ENCODE data around the gene OSBPL10. TPM values are rescaled to one million over a fixed set of nuclear protein-coding genes. Genes with fewer than 3 reads are reported as not detected.

Gene OSBPL10
- polyA plus RNA-seq, 5 donors, result 31.5 to 49.4 (median 37.0) TPM

DNA sequence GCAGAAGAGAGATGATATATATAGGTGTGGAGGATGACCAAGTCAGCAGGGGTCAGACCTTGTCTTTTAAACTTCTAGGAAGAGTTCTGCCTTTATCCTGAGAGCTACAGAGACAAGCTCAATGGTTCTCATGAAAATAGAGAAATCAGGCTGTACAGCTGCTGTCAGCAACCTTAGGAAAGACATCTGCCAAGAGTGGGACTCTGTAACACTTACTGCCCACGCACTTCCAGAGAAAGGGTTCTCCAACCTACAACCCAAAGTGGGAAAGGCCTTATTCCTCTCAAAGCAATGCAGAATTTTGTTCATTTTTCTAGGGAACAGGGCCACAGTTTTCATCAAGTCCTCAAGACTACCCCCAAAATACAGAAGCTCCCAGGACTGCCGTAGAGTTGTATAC is 309.6 kb downstream of the OSBPL10 start:
- no peak for DNase-seq

DNA sequence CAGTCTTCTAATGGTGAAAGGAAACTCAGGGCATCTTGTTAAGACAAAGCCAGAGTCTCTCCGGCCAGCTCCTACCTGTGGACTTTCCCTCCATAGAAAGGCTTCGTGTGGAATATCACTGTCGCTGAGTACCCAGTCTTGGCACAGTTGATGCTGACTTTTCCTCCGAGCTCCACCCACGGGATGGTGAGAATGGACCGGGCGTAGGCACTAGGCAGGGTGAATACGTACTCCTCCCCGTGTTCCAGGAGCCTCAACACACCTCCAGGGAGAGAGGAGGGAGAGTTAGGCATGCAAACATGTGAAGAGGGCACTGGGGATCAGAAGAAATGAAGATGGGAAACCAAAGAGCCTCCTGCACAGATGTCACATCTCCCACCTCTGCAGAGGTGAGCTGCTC is 310.3 kb downstream of the OSBPL10 start:
- no peak for DNase-seq

DNA sequence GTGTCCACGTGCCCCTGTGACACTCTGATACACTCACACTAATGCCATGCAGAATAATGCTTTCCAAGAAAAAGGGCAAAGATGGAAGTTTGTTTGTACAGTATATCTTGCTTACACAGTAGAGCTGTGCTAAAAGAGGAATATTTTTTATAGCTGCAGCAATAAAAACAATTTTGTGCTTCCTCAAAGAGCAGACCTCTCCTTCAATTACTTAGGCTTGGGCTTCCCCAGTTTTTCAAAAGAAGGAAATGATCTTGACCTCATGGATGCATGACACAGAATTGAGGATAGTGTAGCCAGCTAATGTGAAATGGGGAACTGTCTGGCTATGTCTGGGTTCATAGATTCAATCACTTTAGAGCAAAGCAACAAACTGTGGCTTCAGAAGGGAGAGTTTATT is 310.9 kb downstream of the OSBPL10 start:
- DNase-seq, result no peak

DNA sequence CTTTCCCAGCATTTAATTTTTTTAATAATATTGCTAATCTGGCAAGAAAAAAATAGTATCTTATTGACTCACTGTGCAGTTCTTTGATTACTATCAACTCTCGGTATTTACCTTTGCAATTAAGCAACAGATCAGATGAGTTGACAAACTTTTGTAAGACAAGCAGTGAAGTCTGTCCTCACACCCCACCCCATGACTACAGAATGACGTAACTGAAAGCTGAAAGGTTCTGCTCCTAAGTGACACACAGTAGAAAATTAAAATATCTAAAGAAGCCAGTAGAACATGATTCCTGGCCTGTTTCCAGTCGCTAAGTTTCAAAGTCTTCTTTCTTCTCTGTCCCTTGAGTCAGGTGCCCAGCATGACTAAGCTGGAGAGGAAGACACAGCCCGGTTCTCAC is 312.8 kb downstream of the OSBPL10 start:
- DNase-seq, result no peak

DNA sequence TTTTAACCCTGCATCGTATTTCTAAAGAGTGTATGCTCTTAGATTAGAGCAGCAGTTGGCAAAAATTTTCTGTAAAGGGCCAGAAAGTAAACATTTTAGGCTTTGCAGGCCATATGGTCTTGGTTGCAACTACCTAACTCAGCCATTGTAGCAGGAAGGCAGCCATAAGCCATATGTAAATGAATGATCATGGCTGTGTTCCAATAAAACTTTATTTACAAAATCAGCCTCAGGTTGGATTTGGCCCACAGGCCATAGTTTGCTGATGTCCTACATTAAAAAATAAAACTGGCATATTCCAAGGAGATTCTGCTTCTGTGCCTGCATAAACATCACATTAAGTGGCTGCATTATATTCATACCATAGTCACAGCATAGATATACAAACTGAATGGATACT is 313.5 kb downstream of the OSBPL10 start:
- no peak for DNase-seq

DNA sequence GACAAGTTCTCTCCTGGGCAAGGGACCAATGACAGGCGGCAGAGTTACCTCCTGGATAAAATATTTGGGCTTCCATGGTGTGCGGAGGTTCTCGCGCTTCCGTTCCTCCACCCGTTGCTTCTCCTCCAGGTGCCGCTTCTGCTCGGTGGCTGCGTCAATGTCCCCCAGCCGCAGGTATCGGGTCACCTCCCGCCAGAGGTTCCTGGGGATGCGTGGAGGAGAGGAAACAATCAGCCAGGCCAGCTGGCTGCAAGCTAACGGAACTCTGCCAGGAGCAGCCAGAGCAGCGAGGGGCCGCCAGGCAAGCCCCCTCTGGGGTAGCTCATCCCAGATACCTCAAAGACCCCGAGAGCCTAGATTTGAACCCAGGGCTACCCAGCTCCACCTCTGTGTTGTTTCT is 317.0 kb downstream of the OSBPL10 start:
- DNase-seq, result no peak

DNA sequence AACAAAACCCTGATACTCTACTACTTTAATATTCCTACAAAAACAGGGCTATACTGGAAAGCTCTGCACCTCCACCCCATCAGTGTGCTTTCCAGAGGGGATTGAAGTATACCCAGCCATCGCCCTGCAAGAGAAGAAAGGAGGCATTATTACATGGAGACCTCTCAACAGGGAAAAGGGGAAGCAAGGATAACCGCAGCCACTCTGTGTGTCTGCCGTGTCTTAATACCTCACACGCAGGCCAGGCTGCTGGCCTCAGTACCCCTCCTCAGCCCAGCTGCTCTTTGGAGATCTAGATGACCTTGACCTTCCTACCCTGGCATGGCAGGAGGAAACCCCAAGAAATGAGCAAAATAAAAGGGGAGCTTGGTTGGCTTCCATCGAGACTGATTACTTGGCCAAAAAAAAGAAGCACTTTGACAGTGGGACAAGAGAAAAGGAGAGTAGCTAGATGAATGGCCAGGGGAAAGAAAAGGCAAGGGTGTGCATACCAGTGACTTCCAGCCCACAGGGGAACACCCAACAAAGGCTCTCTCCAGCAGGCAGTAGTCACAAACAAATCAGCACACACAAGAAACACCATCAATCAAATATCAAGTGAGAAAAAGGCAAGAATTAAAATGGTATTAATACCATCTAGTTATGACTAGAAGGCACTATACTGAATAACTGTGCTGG is 318.9 kb downstream of the OSBPL10 start:
- no peak for DNase-seq

DNA sequence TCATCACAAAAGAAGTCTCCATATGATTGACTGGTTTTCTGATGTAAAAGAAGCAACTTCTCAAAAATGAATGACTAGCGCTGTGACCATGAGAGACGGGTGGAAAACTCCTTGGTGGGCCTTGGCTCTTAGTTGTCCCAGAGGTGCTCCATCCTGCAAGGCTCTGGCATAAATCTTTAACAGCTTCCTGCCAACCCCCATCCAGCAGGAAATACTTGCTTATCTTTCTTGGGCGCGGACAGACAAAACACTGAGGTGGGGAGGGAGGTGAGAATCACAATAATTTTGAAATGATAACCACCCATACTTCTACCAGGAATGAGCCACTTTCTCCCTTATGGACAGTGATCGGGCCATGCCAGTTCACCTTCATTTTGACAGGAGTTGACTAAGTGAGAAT is 319.8 kb downstream of the OSBPL10 start:
- no peak for DNase-seq

DNA sequence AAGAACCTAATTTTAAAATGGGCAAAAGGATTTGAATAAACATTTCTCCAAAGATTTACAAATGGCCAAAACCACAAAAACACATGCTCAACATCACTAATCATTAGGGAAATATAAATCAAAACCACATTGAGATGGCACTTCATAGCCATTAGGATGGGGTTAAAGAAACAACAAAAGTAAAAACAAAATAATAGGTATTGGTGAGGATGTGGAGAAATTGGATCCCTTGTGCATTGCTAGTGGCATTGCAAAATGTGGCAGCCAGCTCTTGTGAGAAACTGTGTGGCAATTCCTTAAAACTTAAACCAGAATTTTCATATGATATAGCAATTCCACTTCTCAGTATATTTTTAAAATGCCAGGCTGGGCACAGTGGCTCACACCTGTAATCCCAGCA is 321.8 kb downstream of the OSBPL10 start:
- no peak for DNase-seq

DNA sequence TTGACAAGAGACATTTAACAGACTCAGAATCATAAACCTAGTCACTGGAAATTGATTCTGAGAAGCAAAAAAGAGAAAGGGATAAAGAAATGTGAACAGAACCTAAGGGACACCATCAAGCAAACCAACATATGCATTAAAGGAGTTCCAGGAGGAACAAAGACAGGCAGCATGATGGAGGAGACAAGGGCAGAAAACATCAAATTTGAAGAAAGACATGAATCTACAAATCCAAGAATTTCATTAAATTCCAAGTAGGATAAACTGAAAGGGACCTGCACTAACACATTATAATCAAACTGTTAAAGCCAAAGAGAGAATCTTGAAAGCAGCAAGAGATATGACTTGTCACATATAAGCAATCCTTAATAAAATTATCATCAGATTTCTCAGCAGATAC is 326.1 kb downstream of the OSBPL10 start:
- no peak for DNase-seq

DNA sequence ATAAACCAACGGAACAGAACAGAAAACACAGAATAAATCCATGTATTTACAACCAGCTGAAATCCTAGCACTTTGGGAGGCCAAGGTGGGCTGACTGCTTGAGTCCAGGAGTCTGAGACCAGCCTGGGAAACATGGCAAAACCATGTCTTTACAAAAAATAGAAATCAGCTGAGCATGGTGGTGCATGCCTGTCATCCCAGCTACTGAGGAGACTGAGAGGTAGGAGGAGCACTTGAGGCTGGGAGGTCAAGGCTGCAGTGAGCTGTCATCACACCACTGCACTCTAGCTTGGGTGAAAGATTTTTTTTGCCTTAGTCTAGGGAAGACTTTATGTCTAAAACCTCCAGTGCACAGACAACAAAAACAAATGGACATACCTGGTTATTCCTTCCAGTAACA is 327.6 kb downstream of the OSBPL10 start:
- no peak for DNase-seq

DNA sequence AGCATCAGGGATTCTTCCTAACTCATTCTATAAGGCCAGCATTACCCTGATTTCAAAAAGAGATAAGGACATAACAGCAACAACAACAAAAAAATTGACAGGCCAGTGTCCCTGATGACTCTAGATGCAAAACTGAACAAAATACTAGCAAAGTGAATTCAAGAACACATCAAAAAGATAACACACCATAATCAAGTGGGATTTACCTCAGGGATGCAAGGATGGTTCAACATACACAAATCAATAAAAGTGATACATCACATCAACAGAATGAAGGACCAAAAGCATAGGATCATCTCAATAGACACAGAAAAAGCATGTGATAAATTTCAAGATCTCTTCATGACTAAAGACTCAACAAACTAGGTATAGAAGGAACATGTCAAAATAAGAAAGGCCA is 328.8 kb downstream of the OSBPL10 start:
- DNase-seq, result no peak

DNA sequence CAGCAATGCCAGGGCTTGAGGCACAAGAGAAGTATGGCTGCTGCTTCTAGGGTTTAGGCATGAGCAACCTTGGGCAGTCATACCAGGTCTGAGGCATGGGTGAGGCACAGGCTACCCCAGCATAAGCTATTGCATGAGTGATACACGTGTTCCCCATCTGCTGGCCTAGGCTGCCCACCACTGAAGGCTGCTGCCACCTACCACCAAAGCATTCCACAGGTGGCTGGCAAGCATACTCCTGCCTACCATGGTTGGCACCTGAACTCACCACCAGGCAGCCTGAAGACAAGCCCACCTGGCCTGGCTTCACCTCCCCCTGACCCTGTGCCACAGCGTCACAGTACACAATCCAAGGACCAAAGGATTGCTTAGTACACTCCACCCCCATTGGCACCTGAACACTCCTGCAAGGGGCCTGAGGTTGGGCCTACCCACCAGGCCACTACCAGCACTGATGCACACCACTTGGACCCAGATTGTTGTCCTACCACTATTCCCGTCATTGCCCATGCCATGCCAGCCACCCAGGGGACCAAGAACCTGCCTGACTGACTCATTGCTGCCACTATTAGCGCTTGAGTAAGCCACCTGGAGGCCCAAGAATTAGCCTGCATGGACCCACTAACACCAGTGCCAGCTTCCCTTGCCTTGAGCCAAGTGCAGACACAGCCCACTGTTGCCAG is 332.6 kb downstream of the OSBPL10 start:
- DNase-seq, result no peak

DNA sequence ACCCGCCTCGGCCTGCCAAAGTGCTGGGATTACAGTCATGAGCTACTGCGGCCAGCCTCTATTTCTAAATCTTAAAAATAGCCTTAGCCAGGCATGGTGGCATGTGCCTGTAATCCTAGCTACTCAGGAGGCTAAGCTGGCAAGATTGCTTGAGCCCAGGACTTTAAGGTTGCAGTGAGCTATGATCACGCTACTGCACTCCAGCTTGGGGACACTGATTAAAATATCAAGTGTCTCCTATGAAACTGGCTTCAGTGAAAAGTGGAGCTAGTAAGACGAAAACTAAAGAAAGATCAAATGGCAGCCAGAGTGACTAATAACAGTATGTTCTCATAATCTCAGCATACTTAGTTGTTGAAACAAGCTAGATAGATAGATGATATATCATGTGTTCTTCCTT is 335.8 kb downstream of the OSBPL10 start:
- DNase-seq, result no peak

DNA sequence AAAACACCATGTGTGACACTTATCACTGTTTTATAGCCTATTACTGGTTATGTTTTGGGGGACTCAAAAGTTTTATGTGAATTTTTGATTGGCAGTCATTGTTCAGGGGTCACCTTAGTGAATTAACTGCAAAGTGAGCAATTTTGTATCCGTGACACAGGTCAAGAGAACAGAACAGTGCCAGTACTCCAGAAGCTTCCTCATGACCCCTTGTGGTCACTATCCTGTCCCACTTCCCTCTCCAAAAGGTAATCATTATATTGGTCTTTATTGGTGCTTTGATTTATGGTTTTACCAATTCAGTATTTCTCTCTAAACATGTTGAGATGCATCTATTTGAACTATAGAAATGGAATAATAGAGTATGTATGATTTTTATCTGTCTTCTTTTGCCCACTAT is 341.2 kb downstream of the OSBPL10 start:
- no peak for DNase-seq

DNA sequence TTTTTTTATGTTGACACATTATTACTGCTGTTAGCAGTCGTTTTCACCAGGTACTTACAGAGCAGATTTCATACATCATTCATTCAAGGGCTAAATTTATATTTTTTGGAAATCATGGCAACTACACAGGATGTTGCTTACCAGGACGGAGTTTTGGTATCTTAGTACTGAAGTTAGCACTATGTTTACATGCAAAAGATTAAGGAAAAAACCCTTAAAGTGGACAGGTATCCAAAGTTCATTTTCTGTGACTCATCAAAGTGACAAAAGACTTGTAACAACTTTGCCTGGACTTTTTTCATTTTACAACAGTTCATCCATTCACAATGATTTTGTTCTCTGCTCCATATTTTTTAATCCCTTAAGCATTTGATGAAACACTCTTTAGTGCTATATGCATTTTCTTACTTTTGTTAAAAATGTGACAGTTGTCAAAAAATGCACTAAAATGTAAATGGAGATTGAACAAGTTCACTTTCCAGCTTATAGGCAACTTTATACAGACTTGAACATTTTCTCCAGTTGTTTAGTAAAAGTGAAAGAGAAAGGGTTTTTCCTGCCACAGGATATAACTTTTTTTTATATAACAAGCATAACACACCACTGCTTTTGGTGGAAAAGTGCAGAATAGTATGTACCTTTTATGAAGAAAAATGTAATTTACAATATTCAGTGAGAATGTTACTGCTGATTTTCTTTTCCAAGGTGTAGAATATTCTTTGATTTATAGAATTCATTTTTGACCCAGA is 344.2 kb downstream of the OSBPL10 start:
- no peak for DNase-seq

DNA sequence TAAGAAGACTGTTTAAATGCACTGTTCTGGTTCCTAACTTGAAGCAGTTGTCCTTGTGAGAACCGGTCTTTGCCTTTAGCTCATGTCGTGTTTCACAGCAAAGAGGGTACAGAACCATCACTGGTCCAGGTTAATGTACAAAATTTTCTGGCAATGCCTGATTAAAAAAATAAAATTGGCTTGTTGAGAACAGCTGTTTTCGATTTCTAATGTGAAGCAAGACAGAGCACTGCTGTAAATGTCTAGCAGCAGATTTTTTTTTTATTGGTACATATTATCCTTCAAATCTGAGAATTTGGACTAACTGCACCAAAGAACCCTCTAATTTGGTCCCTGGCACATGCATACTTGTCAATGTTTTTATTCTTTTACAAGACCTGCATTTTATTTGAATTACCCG is 345.0 kb downstream of the OSBPL10 start:
- DNase-seq, result no peak

DNA sequence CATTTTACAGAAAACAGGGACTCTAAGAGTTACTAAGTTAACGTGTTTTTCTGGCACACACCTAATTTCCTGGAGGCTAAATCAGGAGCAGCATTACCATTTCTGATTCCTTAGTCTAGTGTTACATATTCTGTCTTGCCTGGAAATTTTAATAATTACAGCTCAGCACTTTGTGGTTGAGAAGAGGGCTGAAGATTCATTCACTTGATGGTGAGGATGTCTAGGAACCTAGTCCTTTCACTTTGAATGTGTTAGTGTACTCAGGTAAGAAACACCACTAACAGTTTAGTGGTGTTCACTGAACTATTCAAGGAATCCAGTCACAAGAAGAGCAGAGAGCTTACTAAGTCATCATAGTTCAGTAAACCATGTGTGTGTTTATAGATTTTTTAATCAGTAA is 345.5 kb downstream of the OSBPL10 start:
- DNase-seq, result no peak

DNA sequence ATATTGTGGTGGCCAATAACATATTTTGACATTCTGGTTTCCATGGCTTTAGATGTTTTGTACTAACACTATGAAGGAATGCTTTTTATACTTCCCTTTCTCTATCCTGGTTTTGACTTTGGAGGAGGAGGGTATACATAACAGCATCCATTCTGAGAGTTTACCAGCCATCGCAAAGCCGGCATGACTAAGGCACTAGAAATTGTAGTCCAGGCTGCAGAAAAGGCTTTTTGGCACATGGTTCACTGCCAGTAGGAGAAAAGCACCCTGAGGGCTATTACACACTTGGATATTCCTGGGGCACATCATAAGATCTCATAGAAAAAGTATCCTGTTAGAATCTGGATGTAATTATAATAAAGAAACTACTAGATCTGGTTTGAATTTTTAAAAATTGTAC is 346.6 kb downstream of the OSBPL10 start:
- no peak for DNase-seq

DNA sequence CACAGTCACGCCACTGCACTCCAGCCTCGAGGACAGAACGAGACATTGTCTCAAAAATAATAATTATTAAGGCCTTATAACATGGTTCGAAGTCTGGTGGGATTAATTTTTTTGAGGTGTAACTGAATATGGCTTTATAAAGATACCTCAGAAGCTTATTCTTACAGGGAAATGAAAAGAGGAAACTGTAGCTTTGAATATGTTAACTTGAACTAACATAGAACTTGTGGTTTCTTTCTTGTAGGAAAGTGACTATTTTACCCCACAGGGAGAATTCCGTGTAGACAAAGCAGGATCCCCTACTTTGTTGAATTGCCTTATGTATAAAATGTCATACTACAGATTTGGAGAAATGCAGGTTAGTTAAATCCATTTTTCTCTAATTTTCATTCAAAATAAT is 352.0 kb downstream of the OSBPL10 start:
- no peak for DNase-seq

DNA sequence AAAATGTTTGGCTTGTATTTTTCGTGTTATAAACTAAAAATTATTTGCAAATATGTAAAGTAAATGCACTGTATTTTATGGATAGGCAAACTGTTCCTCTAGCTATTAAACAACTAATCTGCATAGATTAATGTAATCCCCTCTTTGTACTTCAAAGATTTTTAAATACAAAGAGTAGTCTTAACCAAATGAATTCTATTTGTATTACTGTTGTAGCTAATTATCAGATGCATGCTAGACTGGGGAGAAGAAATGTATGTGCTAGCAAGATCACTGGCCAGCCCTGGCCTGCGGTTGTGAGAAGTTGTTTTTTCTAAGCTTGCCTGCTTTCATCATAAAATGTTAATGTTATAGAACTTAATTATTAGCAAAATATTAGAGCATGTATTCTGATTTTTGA is 355.7 kb downstream of the OSBPL10 start:
- DNase-seq, result no peak

DNA sequence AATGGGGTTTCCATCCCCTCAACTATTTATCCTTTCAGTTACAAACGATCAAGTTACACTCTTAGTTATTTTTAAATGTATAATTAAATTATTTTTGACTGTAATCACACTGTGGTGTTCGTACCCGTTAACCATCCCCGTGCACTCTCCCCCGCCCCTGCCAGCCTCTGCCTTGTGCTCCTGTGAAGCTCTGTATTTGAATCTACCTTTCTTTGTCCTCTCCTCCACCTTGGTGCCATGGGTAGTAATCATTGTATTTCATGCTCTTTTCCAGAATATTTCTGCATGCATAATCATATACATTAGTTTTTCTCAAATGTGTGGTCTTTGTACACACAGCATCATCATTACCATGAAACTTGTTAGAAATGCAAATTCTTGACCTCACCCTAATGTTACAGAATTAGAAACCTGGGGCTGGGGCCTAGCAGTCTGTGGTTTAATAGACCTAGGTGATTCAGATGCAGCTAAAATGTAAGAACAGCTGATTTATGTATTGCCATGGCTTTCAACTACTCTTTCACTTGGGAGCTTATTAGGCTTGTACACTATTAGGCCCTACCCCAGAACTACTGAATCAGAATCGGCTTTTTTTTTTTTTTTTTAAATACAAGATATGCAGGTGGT is 356.9 kb downstream of the OSBPL10 start:
- no peak for DNase-seq
